GM19193 (cell line): ENCODE results near the gene TRIM62.

ENCODE experiments used
- POLR2A ChIP-seq: IDR thresholded peaks from 4 replicates; pipeline ENCODE4 v1.6.1; 2011; ENCODE audit not compliant: insufficient read depth, insufficient read length; ENCODE audit errors: extremely low read depth

TRIM62 gene

DNA sequence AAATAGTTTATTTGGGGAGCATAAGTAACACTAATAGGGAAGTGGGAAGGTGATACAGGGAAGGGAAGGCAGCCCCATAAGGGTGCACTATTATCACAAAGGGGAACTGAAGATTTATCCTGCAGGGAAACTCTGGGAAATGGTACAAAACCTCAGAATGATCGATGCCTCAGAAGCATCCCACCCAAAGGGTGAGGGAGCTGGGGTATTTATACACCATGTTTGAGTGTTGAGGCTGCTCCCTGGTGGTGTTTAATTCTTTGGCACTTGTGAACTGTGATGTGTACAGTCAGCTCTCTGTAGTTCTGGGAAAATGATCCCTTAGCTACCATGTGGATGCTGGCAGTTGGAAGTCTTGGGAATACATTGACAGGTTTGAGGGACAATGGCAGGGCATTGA lies 5.1 kb upstream of the TRIM62 start:
- no peak for TF ChIP-seq POLR2A

DNA sequence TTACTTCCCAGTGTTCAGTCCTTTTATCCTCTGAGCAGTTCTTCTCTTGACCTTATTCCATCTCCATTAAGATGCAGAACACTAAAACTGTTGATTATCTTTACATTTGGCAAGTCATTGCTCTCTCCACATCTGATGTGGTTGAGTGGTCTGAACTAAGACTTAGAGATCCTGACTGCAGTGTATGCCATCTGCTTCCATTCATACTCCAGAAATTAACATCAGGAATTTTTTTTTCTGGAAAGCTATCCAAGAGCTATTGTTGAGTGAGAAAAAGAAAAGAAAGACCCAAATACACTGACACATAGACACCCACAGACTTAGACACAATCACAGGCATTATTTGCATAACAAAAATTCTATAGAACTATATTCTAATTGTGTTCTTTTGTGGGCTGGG lies 3.7 kb upstream of the TRIM62 start:
- no peak for TF ChIP-seq POLR2A

GRCh38 chr1:33183306-33183705 lies 1.5 kb upstream of the TRIM62 start:
- no peak for TF ChIP-seq POLR2A

GRCh38 chr1:33182896-33183295 lies 1.1 kb upstream of the TRIM62 start:
- no peak for TF ChIP-seq POLR2A

DNA sequence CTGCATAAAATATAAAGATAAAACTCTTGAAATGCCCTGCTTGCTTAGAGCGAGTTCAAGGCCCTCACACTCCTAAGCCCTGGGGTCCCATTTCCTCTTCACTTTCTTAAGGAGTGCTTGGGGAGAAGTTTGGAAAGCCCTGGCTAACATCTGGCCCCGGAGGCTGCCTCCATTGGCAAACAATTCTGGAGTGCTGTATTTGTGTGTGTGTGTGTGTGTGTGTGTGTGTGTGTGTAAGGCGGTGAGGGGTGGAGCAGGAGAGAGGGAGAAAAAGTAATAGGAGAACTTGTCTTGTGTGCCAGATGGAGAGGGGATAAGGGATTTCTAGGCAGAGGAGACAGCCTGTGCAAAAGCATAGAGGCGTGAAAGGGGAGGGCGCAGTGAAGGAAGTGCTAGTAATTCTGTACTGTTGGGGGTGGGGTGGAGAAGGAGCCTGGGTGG lies 578 bp upstream of the TRIM62 start:
- TF ChIP-seq POLR2A = no peak

DNA sequence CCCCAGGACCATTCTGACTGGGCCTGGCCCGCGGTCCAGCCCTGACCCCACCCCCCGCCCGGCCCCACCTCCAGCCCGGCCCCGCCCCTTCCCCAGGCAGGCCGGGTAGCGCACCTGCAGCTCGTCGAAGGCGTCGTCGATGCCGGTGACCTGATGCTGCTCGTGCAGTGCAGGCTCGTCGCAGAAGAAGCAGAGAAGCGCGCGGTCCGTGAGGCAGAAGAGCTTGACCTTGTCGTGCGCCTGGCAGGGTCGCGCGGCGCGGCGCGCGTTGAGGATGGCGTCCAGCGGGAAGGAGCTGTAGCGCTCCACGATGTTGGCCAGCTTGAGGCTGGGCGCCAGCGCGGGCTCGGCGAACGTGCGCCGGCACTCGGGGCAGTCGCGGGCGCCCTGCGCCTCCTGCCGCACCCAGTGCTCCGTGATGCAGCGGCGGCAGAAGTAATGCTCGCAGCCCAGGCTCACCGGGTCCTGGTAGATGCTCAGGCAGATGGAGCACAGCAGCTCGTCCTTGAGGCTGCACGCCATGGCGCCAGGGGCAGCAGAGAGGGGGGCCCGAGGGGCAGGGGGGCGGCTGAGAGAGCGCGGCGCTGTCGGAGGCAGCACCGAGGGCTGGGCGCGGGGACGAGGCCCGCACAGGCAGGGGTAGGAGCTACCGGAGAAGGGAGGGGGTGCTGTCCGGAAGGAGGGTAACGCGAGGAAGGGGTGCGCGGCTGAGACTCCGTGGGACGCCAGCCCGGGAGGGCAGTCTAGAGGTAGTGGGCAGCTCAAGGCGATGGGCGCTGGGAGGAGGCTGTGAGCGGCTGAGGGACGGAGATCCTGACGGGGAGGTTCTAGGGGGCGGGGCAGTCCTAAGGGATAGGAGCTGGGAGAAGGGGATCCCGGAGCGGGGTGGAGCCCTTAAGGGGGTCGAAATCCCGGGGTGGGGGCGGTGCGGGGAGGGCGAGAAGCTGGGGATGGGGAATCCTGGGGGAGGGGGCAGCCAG lies 642 bp downstream of the TRIM62 start:
- no peak for TF ChIP-seq POLR2A

GRCh38 chr1:33180226-33180910 lies 1.5 kb downstream of the TRIM62 start:
- TF ChIP-seq POLR2A = no peak

DNA sequence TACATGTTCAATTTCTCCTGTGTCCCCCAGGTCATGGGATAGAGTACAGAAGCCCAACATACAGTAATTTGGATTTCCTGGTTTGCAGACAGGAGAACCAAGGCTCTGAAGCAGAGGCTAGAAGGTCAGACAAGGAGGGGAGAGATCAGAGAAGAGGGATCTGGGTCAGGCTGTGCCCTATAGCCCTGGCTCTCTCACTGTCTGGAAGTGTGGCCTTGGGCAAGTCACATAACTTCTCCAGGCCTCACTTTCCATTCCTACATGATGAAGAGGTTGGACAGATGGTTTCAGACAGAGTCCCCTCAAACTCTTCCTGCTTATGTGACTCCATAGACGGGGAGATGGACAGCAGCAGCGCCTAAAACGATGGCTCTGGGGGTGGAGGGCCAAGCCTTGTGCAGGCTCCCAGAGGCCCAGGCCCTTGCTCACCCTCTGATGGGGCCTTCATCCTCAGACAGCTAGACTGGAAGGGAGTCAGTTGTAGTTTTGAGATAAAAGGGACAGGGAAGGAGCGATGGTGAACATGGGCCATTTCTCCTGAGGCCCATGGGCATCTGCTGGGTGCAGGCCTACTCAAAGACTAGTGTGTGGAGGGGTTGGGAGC lies 2.9 kb downstream of the TRIM62 start:
- TF ChIP-seq POLR2A = no peak

- TF ChIP-seq POLR2A = no peak
Measured at GRCh38 chr1:33177996-33178540, 3.8 kb downstream of the TRIM62 start.

- no peak for TF ChIP-seq POLR2A
Measured at GRCh38 chr1:33176887-33177286, 5.0 kb downstream of the TRIM62 start.

DNA sequence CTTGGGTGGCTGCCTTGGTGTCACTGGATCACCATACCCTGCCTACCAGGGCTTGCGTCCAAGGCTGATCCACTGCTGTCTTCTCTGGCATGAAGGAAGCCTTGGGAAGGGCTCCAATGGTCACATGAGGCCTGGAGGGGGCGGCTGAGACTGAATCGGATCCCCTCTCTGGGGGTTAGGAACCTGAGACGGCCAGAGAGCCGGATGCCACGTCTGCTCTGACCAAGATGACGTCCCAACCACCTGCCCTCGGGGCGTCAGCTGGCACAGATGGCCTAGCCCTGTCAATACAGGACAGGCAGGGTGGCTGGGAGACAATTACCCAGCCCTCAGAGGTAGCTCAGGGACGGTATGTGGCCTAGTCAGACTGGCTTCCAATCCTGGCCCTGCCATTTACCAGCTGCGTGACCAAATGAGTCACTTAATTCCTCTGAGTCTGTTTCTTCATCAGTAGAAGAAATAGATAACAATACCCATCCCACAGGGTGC lies 5.4 kb downstream of the TRIM62 start:
- TF ChIP-seq POLR2A = no peak

DNA sequence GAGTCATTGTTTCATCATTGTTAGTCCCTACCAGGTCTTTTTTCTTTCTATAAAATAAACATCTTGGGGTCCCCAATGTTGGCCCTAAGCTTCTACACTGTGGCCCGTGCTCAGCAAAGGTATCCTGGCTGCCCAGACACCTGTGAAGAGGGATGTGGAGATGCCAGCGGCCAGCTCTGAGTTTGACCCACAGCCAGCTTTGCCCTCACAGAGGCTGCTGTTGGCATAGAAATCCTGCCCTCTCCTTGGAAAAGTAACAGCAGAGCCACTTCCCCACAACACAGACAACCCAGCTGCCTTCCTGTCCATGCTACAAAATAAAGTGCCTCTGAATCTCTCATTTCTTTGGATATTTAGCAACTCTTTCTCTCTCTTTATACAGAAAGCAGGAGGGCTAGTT lies 6.0 kb downstream of the TRIM62 start:
- no peak for TF ChIP-seq POLR2A

GRCh38 chr1:33173091-33173490 lies 8.8 kb downstream of the TRIM62 start:
- TF ChIP-seq POLR2A = no peak

GRCh38 chr1:33171977-33172813 lies 9.6 kb downstream of the TRIM62 start:
- TF ChIP-seq POLR2A = no peak

- no peak for TF ChIP-seq POLR2A
Measured at GRCh38 chr1:33170351-33171274, 11.2 kb downstream of the TRIM62 start.
